Right atrium auricular region (tissue), 2 donors: Measurements from ENCODE around the gene BSPH1. TPM values are rescaled to one million over a fixed set of nuclear protein-coding genes. Genes with fewer than 3 reads are reported as not detected.

Experiments used
- DNase-seq: peaks from one replicate; pipeline ENCODE4 v3.0.0-alpha.2; 2019; ENCODE audit warnings: low spot score
- H3K27ac ChIP-seq, 2 donors: fragments of 200-600 bp; sonication (generic); 1 replicate in 1 of 2; 2 replicates in 1 of 2; pipeline ENCODE4 v1.5.1; 2016 to 2019
- H3K27me3 ChIP-seq, 2 donors: fragments of 200-600 bp; sonication (generic); one replicate each; pipeline versions ENCODE4 v1.5.1 to v1.6.0; 2017 to 2019
- H3K36me3 ChIP-seq: fragments of 200-600 bp; sonication (generic); one replicate; pipeline ENCODE4 v1.5.1; 2016
- H3K4me1 ChIP-seq, 2 donors: fragments of 200-600 bp; sonication (generic); one replicate each; pipeline versions ENCODE4 v1.5.1 to v1.6.0; 2017 to 2019
- H3K4me3 ChIP-seq, 2 donors: fragments of 200-600 bp; sonication (generic); 1 replicate in 1 of 2; 2 replicates in 1 of 2; pipeline ENCODE4 v1.5.1; 2017 to 2019; ENCODE audit warnings: mild to moderate bottlenecking in 1 of 2, moderate library complexity in 1 of 2
- H3K9me3 ChIP-seq, 2 donors: fragments of 200-600 bp; sonication (generic); one replicate each; pipeline ENCODE4 v1.5.1; 2019
- total RNA-seq, 2 donors: library from RNA; depleted of rRNA; stranded (reverse); fragments of >200 nt; gene quantifications; one replicate each; pipeline ENCODE4 v1.1.0, GENCODE V29; 2016
- TF ChIP-seq, protein P1 (sequence below), 2 donors: fragments of 200-600 bp; sonication (generic); IDR thresholded peaks; one replicate each; pipeline ENCODE4 v1.5.1; 2019; ENCODE audit warnings: antibody characterized with exemption in 2 of 2

Gene BSPH1, protein sequence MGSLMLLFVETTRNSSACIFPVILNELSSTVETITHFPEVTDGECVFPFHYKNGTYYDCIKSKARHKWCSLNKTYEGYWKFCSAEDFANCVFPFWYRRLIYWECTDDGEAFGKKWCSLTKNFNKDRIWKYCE
- not detected for total RNA-seq

DNA sequence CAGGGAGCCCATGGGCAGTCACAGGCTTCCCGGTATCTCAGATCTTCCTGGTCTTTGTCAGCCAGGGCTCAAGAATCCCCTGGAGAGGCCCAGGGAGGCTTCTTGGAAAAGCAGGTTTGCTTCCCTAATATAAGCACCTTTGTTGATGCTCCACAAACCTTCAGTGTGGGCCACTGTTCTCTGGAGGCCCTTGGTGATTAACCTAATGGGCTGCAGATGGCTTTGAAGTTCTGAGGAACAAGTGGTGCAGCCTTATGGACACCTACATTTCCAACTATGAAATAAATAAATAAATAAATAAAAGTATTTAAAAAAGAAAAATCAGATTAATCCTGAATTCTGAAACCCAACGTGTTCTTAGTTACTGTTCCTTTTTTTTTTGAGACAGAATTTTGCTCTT lies at the start of gene BSPH1:
Gene BSPH1 (minus strand): TSS at position 101 of the 400 bp plus-strand sequence. CDS start 89 bp downstream, at position 12.
- Histone ChIP-seq H3K4me1 (no peaks in the 10 kb centered on the region), H3K36me3 (no peaks in the 10 kb centered on the region), H3K27me3 (no peaks in the 10 kb centered on the region), H3K4me3 (no peak within 1 kb of the TSS), H3K9me3 (no peaks in the 10 kb centered on the region), H3K27ac (no peak within 1 kb of the TSS)
- no peak for DNase-seq
- TF ChIP-seq, protein P1, sequence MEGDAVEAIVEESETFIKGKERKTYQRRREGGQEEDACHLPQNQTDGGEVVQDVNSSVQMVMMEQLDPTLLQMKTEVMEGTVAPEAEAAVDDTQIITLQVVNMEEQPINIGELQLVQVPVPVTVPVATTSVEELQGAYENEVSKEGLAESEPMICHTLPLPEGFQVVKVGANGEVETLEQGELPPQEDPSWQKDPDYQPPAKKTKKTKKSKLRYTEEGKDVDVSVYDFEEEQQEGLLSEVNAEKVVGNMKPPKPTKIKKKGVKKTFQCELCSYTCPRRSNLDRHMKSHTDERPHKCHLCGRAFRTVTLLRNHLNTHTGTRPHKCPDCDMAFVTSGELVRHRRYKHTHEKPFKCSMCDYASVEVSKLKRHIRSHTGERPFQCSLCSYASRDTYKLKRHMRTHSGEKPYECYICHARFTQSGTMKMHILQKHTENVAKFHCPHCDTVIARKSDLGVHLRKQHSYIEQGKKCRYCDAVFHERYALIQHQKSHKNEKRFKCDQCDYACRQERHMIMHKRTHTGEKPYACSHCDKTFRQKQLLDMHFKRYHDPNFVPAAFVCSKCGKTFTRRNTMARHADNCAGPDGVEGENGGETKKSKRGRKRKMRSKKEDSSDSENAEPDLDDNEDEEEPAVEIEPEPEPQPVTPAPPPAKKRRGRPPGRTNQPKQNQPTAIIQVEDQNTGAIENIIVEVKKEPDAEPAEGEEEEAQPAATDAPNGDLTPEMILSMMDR (IDR thresholded peaks at IDR 0.05): no peak

DNA sequence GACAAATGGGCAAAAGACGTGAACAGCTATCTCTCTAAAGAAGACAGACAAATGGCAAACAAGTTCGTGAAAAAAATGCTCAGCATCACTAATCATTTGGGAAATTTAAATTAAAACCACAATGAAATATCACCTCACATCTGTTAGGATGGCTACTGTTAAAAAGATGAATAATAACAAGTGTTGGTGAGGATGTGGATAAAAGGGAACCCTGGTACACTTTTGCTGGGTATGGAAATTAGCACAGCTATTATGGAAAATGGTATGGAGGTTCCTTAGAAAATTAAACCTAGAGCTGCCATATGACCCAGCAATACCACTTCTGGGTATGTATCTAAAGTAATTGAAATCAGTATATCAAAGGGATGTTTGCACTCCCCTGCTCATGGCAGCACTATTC lies 44.8 kb upstream of the BSPH1 start:
- TF ChIP-seq, protein P1 (IDR thresholded peaks at IDR 0.05): no peak
- Histone ChIP-seq H3K27me3 (no peaks in the 10 kb centered on the region), H3K36me3 (no peaks in the 10 kb centered on the region), H3K4me3 (no peak overlapping the region), H3K4me1 (no peaks in the 10 kb centered on the region), H3K9me3 (peaks cover 0 to 15% of the 10 kb centered on the region in 2 donors), H3K27ac (no peak overlapping the region)
- DNase-seq: no peak

DNA sequence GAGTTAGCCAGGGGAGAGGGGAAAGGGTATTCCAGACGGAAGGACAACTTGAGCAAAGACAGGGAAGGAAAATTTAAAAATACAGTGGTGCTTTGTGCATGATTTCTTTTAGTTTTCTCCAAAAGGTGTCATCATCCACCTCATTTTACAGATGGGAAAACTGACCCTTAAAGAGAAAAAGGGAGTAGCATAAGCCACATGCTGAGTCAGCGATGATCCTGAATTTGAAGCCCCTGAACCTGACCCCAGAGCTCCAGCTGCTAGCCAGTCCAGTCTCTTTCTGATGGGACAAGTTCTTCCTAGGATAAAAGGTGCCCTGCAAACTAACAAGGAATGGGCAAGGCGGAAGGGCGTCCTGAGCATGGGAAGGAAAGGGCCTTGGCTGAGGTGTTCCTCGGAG lies 41.6 kb upstream of the BSPH1 start:
- H3K4me1 ChIP-seq: no peaks in the 10 kb centered on the region
- H3K36me3 ChIP-seq: no peaks in the 10 kb centered on the region
- no peak overlapping the region for H3K4me3 ChIP-seq
- H3K27ac ChIP-seq: no peak overlapping the region
- H3K9me3 ChIP-seq: peaks cover 0 to 15% of the 10 kb centered on the region in 2 donors
- no peaks in the 10 kb centered on the region for H3K27me3 ChIP-seq
- no peak for DNase-seq
- TF ChIP-seq, protein P1 (IDR thresholded peaks at IDR 0.05): no peak

DNA sequence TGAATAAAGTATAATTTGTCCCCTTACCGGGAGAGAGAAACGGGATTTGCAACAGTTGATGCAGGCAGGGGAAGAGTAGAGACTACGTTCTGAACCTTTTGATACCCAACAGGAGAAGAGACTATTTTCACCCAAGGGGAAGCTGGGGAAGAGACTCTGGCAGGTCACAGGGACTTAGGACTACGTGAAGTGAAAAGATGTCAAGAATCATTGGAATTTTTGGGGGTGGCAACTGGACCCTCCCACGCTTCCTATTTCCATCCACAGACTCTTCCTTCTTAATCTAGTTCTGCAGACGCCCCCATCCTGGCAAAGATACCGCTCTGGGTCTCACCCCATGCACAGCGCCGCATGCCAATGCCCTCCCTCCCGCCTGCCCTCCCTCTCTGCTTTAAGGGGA lies 38.1 kb upstream of the BSPH1 start:
- Histone ChIP-seq H3K4me1 (no peaks in the 10 kb centered on the region), H3K36me3 (no peaks in the 10 kb centered on the region), H3K27me3 (no peaks in the 10 kb centered on the region), H3K27ac (no peak overlapping the region), H3K9me3 (no peaks in the 10 kb centered on the region), H3K4me3 (no peak overlapping the region)
- DNase-seq: no peak
- TF ChIP-seq, protein P1 (IDR thresholded peaks at IDR 0.05): no peak

DNA sequence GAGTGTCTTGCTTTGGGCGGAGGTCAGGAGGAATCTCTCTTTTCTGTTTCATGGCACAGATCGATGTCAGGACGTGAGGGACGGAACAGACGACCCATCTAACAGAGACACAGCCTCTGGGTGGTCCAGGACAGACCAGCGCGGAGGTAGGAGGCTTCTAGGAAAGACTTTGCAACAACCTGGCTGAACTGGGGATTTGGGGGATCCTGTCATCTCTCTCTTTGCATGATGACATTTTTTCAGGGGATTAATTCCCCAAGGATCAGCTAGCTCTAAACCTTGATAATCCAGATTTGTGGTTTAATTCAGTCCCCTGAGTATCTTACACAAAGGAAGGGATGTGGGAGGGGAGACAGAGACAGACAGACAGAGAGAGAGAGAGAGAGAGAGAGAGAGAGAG lies 37.5 kb upstream of the BSPH1 start:
- no peaks in the 10 kb centered on the region for H3K27me3 ChIP-seq
- H3K36me3 ChIP-seq: no peaks in the 10 kb centered on the region
- no peaks in the 10 kb centered on the region for H3K9me3 ChIP-seq
- no peak overlapping the region for H3K27ac ChIP-seq
- TF ChIP-seq, protein P1 (IDR thresholded peaks at IDR 0.05): no peak
- no peak overlapping the region for H3K4me3 ChIP-seq
- H3K4me1 ChIP-seq: no peaks in the 10 kb centered on the region
- DNase-seq: no peak

DNA sequence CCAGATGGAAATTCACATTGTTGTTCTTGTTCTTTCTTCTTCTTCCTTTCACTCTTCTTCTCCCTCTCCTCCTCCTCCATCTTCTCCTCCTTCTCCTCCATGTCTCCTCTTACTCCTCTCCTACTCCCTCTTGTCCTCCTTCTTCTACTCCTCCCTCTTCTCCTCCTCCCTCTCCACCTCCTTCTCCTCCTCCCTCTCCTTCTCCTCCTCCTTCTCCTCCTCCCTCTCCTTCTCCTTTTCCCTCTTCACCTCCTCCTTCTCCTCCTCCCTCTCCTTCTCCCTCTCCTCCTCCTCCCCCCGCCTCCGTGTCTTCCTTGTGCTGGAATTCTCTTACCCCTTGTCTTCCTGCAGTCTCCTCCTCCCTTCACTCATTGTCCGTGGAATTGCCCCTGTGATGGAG lies 33.5 kb upstream of the BSPH1 start:
- Histone ChIP-seq H3K9me3 (no peaks in the 10 kb centered on the region), H3K36me3 (no peaks in the 10 kb centered on the region), H3K27ac (no peak overlapping the region), H3K4me1 (no peaks in the 10 kb centered on the region), H3K27me3 (no peaks in the 10 kb centered on the region), H3K4me3 (no peak overlapping the region)
- TF ChIP-seq, protein P1 (IDR thresholded peaks at IDR 0.05): no peak
- DNase-seq: no peak
